Measurements from ENCODE around the gene NTNG1.
A peak's percentile ranks its signal among the peaks of the same experiment; 100 is the strongest.

Gene NTNG1

DNA sequence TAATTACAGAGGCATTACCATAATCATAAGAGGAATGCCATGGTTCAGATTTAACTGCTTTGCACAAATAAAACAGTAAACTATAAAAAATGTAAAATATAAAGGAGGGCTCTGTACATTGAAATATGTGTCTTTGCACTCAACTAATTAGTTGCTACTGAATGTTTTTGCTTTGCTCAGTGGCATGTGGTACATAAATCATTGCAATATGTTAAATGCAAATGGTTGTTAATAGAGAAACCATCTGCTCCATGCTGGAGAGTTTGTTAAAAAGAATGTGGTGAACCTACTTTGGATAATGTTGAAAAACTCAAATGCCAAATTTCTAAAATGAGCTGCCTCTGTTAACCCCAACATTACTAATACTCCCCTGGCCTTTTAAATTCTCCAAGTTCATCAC lies 201.5 kb downstream of the NTNG1 start:
- DNase-seq (ENCODE audit: low spot score): no peak

DNA sequence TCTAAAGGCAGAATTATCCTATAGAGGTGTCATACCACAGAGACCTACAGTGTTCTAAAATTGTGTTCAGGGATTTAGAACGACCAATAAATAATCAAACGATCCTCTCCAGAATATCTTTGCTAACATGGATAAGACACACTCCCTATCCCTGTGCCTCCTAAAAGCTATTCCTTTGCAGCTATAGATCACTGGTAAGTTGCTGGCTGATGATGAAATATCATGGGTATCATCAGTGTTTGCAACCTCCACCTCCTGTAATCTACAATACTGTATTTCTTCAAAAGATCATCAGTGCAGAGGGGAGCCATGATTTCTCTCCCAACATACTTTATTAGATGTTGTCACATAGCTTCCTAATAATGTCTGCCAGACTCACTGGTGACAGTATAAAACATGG lies 201.9 kb downstream of the NTNG1 start:
- DNase-seq (ENCODE audit: low spot score): no peak

DNA sequence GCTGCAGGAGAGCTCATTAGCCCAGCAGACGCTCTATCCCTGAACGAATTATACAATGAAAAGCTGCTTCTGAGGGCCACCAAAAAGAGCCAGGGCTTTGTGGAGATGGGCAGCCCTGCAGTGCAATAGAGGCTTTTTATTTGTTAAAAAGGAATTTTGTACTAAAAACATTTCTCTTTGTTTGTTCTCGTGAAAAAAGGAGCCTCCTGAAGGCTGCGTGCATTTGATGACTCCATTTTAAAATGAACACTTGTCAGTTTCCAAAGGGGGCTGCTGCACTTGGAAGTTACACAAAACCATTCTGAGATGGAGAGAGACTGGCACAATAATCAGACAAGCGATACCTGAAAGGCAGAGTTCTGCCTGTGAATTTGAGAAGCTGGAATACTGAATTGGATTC lies 202.8 kb downstream of the NTNG1 start:
- no peak for DNase-seq (ENCODE audit: low spot score)

DNA sequence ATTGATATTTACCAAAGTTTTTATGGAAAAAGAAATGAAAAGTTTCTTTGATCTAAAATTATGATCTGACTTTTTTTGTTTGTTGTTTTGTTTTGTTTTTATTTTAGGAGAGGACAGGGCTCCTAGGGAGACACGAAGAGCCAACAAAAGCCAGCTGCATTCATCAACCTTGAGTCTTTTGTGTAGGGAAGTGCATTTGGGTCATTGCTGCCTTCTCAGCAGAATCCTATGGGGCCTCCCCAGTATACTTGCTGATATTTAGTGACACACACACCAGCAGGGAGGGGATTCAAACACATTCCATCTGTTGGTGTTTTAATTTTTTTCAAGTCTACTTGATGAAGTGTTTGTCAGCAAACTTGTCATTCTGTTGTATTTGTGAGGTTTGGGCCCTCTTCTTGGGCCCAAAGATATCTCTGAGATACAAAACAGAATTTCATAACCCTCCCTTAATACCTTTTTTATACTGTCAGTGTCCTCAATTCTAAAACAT lies 203.5 kb downstream of the NTNG1 start:
- no peak for DNase-seq (ENCODE audit: low spot score)

DNA sequence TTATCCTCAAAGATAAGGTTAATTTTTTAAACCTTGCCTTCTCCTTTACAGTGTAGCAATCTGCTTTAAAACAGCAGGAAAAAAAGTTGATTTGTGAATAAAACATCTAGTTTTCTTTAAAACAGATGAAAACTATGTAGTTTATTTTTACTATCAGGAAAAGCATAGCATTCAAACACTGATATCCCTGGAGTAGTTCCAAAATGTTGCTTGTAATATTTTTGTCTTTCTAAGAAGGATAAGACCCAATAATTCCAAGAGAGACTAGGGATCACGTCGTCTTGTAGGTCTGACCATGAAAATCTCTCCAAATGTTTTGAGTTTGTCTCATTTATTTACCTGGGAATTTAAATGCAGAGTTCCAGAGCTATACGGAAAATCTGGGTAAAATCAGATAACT lies 204.0 kb downstream of the NTNG1 start:
- no peak for DNase-seq (ENCODE audit: low spot score)

DNA sequence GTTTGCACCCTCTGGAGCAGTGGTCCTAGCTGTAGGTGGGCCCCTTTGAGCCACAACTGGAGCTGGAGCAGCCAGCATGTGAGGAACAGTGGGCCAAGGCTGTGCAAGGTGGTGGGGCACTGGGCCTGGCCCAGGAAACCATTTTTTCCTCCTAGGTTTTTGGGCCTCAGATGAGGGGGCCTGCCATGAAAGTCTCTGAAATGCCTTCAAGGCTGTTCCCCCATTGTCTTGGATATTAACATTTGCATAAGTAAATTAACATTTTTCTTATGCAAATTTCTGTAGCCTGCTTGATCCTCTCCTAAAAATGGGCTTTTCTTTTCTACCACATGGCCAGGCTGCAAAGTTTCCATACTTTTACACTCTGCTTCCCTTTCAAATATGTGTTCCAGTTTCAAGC lies 212.0 kb downstream of the NTNG1 start:
- no peak for DNase-seq (ENCODE audit: low spot score)

DNA sequence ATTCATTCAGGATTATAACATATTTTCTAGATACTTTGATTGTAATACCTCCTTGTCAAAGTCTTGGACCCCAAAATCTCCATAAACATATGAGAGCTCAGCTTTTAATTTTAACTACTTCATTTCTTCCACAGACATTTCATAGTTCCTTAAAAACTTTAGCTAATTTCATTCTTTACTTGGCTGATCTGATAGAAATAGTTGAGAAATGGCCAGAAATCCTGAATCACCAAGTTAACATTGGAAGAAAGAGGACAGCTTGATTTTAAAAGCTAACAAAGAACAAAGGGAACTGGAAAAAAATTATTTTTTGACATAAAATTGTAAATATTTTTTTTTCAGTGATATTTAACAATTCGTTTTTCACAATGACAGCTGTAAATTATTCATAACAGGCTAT lies 216.5 kb downstream of the NTNG1 start:
- DNase-seq (ENCODE audit: low spot score): peak; percentile 13

DNA sequence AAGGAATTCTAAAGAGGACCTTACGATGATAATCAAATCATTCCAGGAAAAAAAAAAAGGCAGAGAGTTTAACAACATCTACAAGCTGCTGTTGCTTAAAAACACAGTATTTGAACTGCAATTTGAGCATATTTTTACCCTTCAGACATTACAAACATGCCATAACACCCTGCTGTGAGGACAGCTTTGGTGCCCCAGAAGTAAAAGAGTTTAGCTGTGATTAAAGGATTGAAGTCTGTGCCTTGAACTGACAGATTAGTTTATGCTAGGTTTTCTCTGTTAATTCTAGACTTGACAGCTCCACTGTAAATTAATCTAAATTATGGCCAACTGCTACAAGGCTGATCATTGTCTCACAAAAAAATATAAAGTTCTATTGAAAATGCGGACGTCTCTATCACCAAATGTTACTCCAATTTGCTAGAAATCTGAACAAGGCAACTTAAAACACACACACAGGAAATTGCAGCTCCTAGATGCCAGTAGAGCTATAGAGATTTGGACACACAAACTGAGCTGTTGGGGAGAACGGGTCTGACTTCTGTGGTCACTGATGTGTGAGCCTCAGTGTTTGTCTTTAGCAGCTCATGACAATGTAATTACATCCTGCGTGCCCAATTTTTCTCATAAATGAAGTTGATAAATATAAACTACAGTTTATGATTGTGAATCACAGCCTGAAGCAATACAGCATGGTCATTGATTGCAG lies 217.9 kb downstream of the NTNG1 start:
- no peak for DNase-seq (ENCODE audit: low spot score)

DNA sequence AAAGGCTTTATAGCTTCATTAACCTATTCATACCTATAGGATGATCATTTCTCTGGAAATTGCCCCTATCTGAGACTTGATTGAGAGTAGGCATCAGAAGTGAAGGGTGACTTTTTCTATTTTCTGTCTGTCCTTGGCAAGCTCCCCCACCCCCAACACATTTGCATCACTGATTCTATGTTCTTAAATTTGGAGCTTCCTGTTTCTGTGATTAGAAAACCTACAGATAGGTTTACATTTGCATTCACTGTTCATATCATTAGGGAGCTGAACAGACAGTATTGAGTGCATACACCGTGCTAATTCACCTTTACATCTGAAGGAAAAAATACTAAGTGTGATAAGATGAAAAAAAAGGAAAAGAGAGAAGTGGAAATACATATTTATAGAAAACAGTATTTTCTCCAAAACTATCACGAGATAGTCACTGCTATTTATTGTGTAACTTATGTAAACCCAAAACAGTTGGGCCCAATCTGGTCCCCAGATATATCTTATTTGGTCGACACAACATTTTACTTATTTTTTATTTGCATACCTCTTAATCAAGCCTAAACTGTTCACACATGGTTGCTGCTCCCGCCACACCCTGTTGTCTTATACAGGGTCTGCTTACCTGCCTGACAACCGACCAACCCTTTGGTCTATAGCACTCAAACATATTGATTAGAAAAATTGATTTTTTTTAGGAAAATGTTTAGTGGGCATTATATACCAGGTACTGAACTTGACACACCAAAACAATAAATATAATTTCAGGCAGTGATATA lies 218.8 kb downstream of the NTNG1 start:
- DNase-seq (ENCODE audit: low spot score): no peak

DNA sequence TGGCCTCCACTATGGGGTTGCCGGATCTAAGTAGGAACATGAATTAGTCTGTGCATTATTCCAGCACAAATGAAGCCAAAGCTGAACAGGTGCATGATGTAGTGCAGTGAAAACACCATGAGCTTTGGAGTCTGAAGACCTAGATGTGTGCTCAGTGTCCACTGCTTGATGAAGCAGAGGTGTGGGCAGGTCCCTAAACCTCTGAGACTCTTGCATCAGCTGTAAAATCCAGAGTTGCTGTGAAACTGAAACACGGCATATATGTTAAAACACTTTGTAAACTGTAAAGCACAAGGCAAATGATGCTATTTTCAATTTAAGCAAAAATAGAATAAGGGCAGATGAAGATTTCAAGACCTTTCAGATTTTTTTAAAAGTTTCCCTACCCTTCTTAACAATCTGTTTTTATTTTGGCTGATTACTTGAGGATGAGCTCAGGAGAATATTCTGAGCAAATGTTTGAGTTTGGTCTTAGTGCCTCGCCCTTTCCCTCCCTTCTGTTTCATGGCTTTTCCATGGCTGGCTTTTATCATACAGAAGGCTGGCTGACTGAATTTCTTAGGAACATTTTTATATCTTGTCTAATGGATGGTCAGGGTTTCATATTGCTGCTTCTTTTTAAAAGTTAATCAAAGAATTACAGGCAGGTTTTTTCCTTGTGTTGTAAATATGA lies 221.8 kb downstream of the NTNG1 start:
- DNase-seq (ENCODE audit: low spot score): no peak

DNA sequence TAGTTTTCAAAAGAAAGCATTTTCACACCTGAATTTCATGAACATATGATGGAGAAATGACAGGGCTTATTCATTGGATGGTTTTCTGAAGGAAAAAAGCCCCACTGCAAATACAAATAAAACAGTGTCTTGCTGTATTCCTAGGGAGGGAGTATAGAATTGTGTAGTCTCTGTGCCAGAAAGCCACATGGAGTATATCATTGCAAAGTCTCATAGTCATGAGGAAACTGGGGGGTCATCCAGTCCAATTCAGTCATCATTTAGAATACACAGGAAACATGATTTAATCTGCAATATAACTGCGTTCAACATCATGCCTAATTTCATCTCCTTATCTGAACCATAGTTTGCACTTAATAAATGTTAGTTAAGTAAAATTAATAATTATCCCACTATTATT lies 222.3 kb downstream of the NTNG1 start:
- no peak for DNase-seq (ENCODE audit: low spot score)

DNA sequence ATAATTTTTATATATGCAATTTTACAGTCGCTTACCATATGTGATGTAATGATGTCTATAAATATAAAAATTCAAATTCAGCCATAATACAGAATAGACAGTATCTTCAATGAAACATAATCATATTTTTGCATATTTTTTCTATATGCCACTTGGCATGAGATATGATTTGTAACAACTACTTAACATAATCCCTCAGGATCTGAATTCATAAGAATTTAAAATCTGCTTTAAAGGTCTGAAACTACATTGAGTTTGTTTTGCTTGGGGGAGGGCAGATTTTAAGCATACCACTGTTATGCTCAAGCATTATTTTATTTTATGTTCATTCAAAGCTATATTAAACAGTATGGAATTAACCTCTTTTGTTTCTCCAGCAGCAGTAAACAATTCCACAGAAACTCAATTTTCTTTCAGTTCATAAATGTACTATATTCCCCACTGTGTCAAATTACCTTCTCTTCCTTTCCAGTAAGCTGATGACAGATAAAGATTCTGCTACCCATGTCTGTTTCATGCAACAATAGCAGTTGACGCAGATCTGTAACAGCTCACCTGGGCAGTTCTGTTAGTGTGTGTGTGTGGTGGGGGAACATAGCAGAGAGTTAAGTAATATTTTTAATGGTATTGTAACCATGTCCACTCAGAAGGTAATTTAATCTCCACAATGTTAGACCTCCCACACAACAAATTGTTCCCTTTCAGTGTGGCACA lies 224.8 kb downstream of the NTNG1 start:
- DNase-seq (ENCODE audit: low spot score): no peak

DNA sequence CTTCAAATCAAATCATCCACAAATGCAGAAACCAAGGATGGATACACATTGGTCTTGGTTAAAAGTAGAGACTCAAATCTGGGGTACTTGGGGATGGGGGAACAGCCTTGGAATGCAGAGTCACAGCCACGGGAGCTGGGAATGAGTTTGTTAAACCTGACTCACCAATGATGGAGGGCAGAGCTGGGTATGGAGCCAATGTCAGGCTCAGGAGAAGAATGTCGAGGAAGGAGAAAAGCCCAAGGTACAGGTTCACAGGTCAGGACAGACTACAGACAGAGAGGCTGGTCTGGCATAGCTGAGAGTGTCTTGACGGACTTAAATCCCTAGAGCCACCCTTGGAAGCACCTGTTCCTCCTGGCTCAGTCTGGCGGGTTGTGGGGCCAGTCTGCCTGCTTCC lies 237.6 kb downstream of the NTNG1 start:
- no peak for DNase-seq (ENCODE audit: low spot score)

DNA sequence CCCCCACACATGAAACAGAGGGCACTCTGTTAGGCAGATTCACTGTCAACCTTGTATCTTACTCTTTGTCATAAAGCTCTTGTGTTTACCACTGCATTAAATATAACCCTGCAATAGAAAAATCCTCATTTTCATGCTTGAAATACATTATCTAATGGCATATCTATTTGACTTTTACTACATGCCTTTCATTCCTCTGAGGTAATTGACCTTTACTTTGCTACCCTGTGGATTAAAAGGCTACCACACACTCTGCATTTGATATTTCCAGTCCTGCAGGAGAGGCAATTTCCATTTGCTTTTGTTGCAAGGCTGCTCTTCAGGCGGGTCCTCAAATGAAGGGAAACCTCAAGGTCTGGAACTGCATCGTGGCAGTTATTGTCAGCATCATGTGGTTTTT lies 238.0 kb downstream of the NTNG1 start:
- no peak for DNase-seq (ENCODE audit: low spot score)

DNA sequence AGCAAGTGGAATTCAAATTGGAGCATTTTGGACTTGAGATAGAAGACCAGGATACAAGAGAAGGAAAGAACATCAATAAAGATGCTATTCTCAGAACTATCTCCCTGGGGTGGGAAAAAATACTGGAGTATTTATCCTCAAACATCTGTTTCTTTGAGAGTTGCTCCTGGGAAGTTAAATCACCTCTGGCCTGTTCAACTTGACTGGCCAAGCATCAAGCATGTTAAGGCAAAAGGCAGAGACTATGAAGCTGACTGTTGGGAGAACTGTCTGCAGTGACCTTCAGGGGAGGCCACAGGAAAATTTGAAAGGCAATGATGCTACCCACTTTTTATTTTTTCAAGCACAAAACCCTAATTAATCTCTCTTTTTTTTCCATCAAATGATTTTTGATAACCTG lies 239.0 kb downstream of the NTNG1 start:
- no peak for DNase-seq (ENCODE audit: low spot score)

DNA sequence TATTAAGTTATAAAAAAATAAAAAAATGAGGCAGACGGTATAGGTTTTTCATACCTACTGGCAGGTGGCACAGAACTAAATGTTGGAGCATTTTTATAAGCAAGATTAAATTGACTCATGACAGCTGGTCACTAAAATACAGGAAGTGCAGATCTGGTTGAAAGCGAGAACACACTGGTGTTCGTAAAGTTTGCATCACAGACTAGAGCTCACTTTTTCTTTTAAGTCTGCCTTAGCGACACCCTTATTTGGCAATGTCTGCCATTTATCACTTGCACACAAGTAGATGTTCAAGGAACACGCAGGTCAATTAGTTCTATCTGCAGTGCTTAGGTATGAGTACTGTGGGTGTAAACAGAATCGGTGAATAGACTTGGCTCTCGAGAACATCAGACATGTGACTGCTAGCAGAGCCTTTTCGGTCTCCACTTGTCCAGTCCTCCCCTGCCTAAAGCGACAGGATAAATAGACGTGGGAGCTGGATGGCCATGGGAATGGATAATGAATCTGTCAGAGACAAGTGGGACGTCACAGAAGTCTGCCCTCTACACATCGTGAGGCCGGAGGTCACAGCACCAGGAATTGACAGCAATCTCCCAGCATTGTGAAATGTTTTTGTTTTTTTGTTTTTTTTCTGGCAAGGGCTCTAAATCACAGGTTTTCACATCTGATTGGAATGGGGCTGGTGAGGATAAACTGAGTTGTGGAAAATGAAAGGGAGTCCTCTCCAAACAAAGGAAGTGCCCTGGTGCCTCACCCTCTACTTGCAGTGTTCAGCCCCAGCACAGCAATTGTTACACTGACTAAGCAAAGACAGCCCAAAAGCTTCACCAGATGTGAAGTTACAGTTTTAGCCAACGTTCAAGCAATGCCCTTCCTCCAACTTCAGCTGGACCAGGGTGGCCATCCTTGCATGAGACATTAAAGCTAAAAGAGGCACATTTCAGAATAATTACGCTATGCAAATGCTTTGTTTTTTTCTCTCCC lies 248.9 kb downstream of the NTNG1 start:
- peak; percentile 8 for DNase-seq (ENCODE audit: low spot score)

DNA sequence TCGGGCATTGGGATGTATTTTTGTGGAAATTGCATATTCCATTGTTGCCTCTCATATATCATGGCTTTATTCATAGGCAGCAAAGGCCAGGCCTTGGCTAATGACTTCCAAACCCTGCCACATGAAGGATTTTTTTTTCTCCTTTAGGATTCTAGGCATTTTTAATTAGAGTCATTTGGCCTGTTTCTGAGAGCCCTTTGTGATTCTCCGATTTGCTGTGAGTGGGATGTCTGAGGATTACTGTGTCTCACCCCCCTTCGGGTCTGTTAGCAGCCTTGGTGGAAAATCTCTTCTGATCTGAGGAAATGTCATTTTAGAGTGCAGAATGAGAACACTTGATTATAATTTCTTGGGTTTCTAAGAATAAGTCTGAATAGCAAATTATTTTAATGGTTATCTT lies 253.5 kb downstream of the NTNG1 start:
- DNase-seq (ENCODE audit: low spot score): no peak

DNA sequence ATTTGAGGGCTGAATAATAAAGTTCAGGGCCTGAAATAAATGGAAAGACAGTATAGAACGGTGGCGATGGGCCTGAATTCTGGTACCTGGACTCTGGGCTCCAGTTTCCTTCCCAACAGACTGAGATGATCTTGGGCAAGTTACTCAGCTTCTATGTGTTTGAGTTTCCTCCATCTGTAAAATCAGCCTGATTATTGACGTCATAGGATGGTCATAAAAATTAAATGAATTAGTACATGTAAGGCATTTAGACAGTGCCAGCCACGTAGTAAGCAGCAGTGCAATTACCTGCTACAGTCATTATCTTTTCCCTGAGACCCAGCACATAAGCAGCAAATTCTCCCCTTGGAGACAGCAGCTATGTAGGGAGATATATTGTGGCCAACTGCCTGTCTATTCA lies 260.9 kb downstream of the NTNG1 start:
- no peak for DNase-seq (ENCODE audit: low spot score)

DNA sequence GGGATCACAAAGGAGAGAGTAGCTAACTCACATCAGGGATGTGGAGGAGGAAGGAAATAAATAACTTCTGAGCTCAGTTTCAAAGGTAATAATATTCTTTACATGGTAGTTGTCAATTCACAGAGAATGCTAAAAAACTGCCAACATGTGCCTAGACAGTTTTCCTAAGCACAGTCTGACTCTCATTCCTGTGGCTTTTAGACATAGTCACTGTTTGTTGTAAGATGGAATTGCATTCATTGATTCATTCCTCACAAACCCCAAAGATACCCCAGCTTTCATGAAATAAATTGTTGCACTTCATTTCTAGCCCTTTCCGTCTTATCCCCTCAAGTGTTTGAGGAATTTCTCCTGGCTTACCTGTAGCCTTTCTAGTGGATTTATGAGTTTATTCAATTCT lies 263.9 kb downstream of the NTNG1 start:
- DNase-seq (ENCODE audit: low spot score): peak; percentile 40

DNA sequence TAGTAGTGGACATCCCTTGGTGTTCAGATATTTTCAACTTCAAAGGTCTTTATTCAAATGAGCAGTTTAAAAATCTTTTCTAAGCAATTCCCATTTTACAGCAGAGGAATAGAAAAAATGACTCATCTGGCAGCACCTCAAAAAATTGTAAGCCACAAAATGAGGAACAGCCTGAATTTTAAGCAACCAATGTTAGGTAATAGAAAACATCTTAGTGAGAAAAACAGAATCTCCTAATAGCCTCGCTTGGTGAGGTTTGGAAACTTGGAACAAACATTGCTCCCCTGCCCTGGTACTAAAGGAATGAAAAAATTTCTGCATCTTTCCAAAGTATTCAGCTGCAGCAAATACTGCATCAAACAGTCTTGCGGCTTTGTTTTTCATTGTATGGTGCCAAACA lies 264.4 kb downstream of the NTNG1 start:
- peak; percentile 55 for DNase-seq (ENCODE audit: low spot score)

DNA sequence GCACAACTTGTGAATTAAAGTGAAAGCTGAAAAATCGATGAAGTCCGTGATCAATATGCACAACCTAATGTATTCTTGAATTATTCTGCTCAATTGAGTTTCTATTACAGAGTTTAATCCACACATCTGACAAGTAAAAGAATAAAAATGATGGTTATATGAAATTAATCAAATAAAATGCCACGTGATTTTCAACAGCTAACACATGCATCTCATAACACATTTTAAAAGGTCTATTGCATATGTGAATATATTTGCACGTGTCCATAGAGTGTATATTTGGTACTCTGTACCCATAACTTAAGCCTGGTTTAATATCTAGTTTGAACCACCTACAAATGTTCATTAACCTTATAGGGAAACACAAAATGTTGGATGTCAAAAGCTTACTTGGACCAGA lies 266.2 kb downstream of the NTNG1 start:
- DNase-seq (ENCODE audit: low spot score): no peak
